Measurements from ENCODE around the gene CDH6.

DNA sequence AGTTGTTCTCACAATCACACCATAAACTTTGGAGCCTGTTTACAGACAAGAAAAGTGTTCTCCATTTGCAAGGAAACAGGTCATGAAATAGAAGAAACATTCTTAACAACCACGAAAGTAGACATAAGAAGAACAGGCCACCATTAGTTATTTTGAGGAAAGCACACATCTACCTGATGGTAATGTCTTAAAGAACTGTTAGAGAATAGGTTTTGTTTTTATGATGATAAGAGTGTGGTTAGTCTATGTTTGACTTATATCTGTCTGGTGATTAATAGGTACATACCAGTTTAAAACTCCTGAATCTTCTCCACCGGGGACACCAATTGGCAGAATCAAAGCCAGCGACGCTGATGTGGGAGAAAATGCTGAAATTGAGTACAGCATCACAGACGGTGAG, 108.3 kb downstream of the CDH6 start:
- TF ChIP-seq POLR2AphosphoS5 (IDR thresholded peaks at IDR 0.05): no peak
- TF ChIP-seq CTCF (IDR thresholded peaks at IDR 0.05): no peak
- no peak for TF ChIP-seq POLR2A (IDR thresholded peaks at IDR 0.05)
